ENCODE measurements around the gene SCYGR5.

SCYGR5 gene

DNA sequence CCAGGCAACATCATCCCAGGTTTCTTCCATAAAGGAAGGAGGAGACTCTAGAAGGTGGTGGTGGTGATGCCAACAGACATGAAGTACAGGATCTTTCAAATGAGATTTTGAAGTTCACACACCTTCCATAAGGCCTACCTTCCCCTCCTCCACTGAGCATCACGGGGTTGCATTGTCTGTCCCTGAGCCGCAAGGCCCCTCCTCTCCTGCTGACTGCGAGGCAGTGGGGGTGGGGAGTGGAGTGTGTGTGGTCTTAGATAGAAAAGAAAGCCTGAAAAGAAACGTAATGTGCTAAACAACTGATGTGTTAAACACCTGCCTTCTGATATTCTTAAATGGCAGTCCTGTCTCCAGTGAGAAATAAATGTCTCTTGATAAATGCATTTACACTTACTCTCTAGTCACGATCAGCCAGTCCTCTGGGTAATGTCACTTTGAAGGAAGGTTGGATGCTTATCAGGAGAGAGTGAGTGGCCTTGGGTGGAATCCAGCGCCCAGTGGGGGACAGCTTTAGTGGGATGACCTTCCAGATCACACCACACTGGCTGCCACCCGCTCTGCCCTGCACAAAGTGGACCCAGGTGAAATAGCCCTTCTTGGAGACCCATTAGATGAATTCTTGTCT lies 5.5 kb upstream of the SCYGR5 start:
- TF ChIP-seq TCF12 (IDR thresholded peaks at IDR 0.05; ENCODE audit: low read depth) (no peak), EGR1 (IDR thresholded peaks at IDR 0.05) (no peak), CEBPB (IDR thresholded peaks at IDR 0.05) (no peak), TAF1 (IDR thresholded peaks at IDR 0.05; ENCODE audit: low read depth) (no peak), ZBTB7A (IDR thresholded peaks at IDR 0.05; ENCODE audit: low read depth) (no peak), RAD21 (IDR thresholded peaks at IDR 0.05; ENCODE audit: low read depth) (no peak)
- TF ChIP-seq, protein P1, sequence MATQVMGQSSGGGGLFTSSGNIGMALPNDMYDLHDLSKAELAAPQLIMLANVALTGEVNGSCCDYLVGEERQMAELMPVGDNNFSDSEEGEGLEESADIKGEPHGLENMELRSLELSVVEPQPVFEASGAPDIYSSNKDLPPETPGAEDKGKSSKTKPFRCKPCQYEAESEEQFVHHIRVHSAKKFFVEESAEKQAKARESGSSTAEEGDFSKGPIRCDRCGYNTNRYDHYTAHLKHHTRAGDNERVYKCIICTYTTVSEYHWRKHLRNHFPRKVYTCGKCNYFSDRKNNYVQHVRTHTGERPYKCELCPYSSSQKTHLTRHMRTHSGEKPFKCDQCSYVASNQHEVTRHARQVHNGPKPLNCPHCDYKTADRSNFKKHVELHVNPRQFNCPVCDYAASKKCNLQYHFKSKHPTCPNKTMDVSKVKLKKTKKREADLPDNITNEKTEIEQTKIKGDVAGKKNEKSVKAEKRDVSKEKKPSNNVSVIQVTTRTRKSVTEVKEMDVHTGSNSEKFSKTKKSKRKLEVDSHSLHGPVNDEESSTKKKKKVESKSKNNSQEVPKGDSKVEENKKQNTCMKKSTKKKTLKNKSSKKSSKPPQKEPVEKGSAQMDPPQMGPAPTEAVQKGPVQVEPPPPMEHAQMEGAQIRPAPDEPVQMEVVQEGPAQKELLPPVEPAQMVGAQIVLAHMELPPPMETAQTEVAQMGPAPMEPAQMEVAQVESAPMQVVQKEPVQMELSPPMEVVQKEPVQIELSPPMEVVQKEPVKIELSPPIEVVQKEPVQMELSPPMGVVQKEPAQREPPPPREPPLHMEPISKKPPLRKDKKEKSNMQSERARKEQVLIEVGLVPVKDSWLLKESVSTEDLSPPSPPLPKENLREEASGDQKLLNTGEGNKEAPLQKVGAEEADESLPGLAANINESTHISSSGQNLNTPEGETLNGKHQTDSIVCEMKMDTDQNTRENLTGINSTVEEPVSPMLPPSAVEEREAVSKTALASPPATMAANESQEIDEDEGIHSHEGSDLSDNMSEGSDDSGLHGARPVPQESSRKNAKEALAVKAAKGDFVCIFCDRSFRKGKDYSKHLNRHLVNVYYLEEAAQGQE (IDR thresholded peaks at IDR 0.05; ENCODE audit: low read depth): no peak

- TF ChIP-seq NFIC (IDR thresholded peaks at IDR 0.05): no peak
- TF ChIP-seq FOXM1 (IDR thresholded peaks at IDR 0.05; ENCODE audit: borderline replicate concordance, low read depth): no peak
- TF ChIP-seq, protein P1 (IDR thresholded peaks at IDR 0.05; ENCODE audit: low read depth): no peak
- TF ChIP-seq ZBTB7A (IDR thresholded peaks at IDR 0.05; ENCODE audit: low read depth): no peak
- TF ChIP-seq MAX (IDR thresholded peaks at IDR 0.05): no peak
- TF ChIP-seq TCF12 (IDR thresholded peaks at IDR 0.05; ENCODE audit: low read depth): no peak
- no peak for TF ChIP-seq YY1 (IDR thresholded peaks at IDR 0.05; ENCODE audit: low read depth)
- no peak for TF ChIP-seq CREB1 (IDR thresholded peaks at IDR 0.05; ENCODE audit: low read depth)
- TF ChIP-seq EP300 (IDR thresholded peaks at IDR 0.05; ENCODE audit: borderline replicate concordance): no peak
- TF ChIP-seq USF1 (IDR thresholded peaks at IDR 0.05): no peak
- TF ChIP-seq CEBPB (IDR thresholded peaks at IDR 0.05): no peak
- TF ChIP-seq TAF1 (IDR thresholded peaks at IDR 0.05; ENCODE audit: low read depth): no peak
- no peak for TF ChIP-seq TEAD4 (IDR thresholded peaks at IDR 0.05)
- no peak for TF ChIP-seq EGR1 (IDR thresholded peaks at IDR 0.05)
- TF ChIP-seq RAD21 (IDR thresholded peaks at IDR 0.05; ENCODE audit: low read depth): no peak
Measured at GRCh38 chr2:227661827-227662226, 4.8 kb upstream of the SCYGR5 start.

- no peak for TF ChIP-seq TEAD4 (IDR thresholded peaks at IDR 0.05)
- TF ChIP-seq USF1 (IDR thresholded peaks at IDR 0.05): no peak
- no peak for TF ChIP-seq EGR1 (IDR thresholded peaks at IDR 0.05)
- no peak for TF ChIP-seq FOXM1 (IDR thresholded peaks at IDR 0.05; ENCODE audit: borderline replicate concordance, low read depth)
- TF ChIP-seq ZBTB7A (IDR thresholded peaks at IDR 0.05; ENCODE audit: low read depth): no peak
- no peak for TF ChIP-seq MAX (IDR thresholded peaks at IDR 0.05)
- no peak for TF ChIP-seq NFIC (IDR thresholded peaks at IDR 0.05)
- TF ChIP-seq TAF1 (IDR thresholded peaks at IDR 0.05; ENCODE audit: low read depth): no peak
- no peak for TF ChIP-seq TCF12 (IDR thresholded peaks at IDR 0.05; ENCODE audit: low read depth)
- TF ChIP-seq EP300 (IDR thresholded peaks at IDR 0.05; ENCODE audit: borderline replicate concordance): no peak
- TF ChIP-seq, protein P1 (IDR thresholded peaks at IDR 0.05; ENCODE audit: low read depth): no peak
- no peak for TF ChIP-seq CEBPB (IDR thresholded peaks at IDR 0.05)
- no peak for TF ChIP-seq CREB1 (IDR thresholded peaks at IDR 0.05; ENCODE audit: low read depth)
- no peak for TF ChIP-seq RAD21 (IDR thresholded peaks at IDR 0.05; ENCODE audit: low read depth)
- no peak for TF ChIP-seq YY1 (IDR thresholded peaks at IDR 0.05; ENCODE audit: low read depth)
Measured at GRCh38 chr2:227665189-227665940, 1.2 kb upstream of the SCYGR5 start.
